Prostate gland (tissue), 2 donors: ENCODE results near the gene CDKL1. TPM values are rescaled to one million over a fixed set of nuclear protein-coding genes. Genes with fewer than 3 reads are reported as not detected.

ENCODE experiments used
- DNase-seq: peaks from one replicate; pipeline ENCODE4 v3.0.0-alpha.2; 2019; ENCODE audit warnings: low spot score
- H3K27ac ChIP-seq, 2 donors: fragments of 200-600 bp; sonication (generic); 2 replicates each; pipeline ENCODE4 v1.5.1; 2017 to 2019
- H3K27me3 ChIP-seq: fragments of 200-600 bp; sonication (generic); replicated peaks from 2 replicates; pipeline ENCODE4 v1.5.1; 2019; ENCODE audit not compliant: insufficient read depth
- H3K36me3 ChIP-seq, 2 donors: fragments of 200-600 bp; sonication (generic); 1 replicate in 1 of 2; 2 replicates in 1 of 2; pipeline versions ENCODE4 v1.5.1 to v1.8.1; 2017 to 2019
- H3K4me1 ChIP-seq: fragments of 200-600 bp; sonication (generic); replicated peaks from 2 replicates; pipeline ENCODE4 v1.5.1; 2019
- H3K4me3 ChIP-seq, 2 donors: fragments of 200-600 bp; sonication (generic); 2 replicates each; pipeline ENCODE4 v1.5.1; 2017 to 2019
- H3K9me3 ChIP-seq: fragments of 200-600 bp; sonication (generic); 2 replicates; pipeline ENCODE4 v1.5.1; 2017
- CTCF ChIP-seq, 4 experiments: fragments of 200-600 bp in 2 of 4; fragments of 450-650 bp in 2 of 4; sonication (generic) in 2 of 4; IDR thresholded peaks; 1 replicate in 3 of 4; 2 replicates in 1 of 4; pipeline ENCODE4 v1.5.1; 2016 to 2019; ENCODE audit warnings: antibody characterized with exemption in 4 of 4, mild to moderate bottlenecking in 2 of 4, moderate library complexity in 2 of 4
- POLR2A ChIP-seq: fragments of 450-650 bp; IDR thresholded peaks from one replicate; pipeline ENCODE4 v1.6.1; 2016; ENCODE audit warnings: antibody characterized with exemption, mild to moderate bottlenecking
- POLR2AphosphoS5 ChIP-seq: sonication (generic); formaldehyde crosslinking; IDR thresholded peaks from one replicate; pipeline ENCODE4 v1.6.1; 2017; ENCODE audit warnings: antibody characterized with exemption
- WGBS: methylation state at CpG from one replicate; pipeline ENCODE4 v1.1.5; 2018; 5-methylcytosine and 5-hydroxymethylcytosine counted together
- intact Hi-C: fragments of 100-400 bp; cut with DNase I; formaldehyde crosslinking; loops from one replicate; pipeline ENCODE4 v1.14.2; 2022
- total RNA-seq, 2 donors: library from RNA; depleted of rRNA; stranded (reverse); fragments of >200 nt; gene quantifications; one replicate each; pipeline ENCODE4 v1.1.0, GENCODE V29; 2016

Gene CDKL1
- total RNA-seq, 2 donors from 2014 or later, result 3.4 to 18.5 TPM

DNA sequence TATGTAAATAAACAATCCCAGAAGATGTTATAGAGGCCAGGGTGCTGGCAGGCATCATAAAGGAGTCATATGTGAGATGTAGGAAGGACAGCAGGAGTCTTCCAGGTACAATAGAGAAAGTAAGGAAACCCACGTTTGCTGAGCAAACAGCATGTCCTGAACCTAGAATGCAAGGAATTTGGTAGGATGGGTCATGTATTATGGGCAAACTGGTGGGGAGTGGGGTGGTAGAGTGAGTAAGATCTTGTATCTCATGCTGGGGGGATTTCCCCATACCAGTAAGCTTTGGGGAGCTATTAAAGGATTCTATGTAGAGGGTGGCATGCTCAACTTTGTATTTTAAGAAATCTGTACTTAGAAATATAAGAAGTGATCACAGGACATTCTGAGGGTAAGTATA lies 41.0 kb downstream of the CDKL1 start:
- no peak overlapping the region for H3K27ac ChIP-seq
- H3K4me1 ChIP-seq, result no peaks in the 10 kb centered on the region
- H3K9me3 ChIP-seq, result no peaks in the 10 kb centered on the region
- intact Hi-C loops, result no loop called here
- no peak for DNase-seq
- H3K27me3 ChIP-seq, result no peaks in the 10 kb centered on the region
- no peaks in the 10 kb centered on the region for H3K36me3 ChIP-seq
- H3K4me3 ChIP-seq, result no peak overlapping the region
- TF ChIP-seq CTCF (IDR thresholded peaks at IDR 0.05) (no peak), POLR2AphosphoS5 (no peak), POLR2A (no peak)
- 100% methylated on average over 1 of the region's 1 CpG for WGBS

GRCh38 chr14:50354527-50354926 lies 42.2 kb downstream of the CDKL1 start:
- intact Hi-C loops, result no loop called here
- no peak overlapping the region for H3K27ac ChIP-seq
- no peak for DNase-seq
- no peaks in the 10 kb centered on the region for H3K4me1 ChIP-seq
- no peak overlapping the region for H3K4me3 ChIP-seq
- no peaks in the 10 kb centered on the region for H3K9me3 ChIP-seq
- 0% methylated on average over 1 of the region's 1 CpG for WGBS
- no peaks in the 10 kb centered on the region for H3K27me3 ChIP-seq
- no peaks in the 10 kb centered on the region for H3K36me3 ChIP-seq
- TF ChIP-seq POLR2AphosphoS5 (no peak), CTCF (IDR thresholded peaks at IDR 0.05) (no peak), POLR2A (no peak)

DNA sequence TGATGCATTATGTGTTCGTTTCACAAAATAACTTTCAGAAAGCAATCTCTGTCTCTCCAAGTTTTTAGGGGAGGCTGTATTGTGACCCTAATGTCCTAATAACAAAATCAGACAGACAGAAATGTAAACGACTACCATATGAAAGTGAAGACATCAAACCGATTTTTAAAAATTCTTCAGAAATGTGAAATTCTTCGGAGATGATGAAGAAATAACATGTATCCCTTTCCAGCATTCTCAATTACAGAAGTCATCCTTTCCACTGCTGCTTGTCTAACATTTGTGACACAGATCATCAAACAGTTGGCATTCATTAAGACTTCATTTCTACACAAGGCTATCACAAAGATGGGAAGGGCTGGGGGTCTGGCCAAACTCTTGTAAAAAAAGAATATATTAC lies 43.6 kb downstream of the CDKL1 start:
- no peaks in the 10 kb centered on the region for H3K4me1 ChIP-seq
- H3K27me3 ChIP-seq, result no peaks in the 10 kb centered on the region
- 64% methylated on average over 4 of the region's 4 CpGs for WGBS
- no peaks in the 10 kb centered on the region for H3K36me3 ChIP-seq
- TF ChIP-seq CTCF (IDR thresholded peaks at IDR 0.05) (no peak), POLR2AphosphoS5 (no peak), POLR2A (no peak)
- no peak overlapping the region for H3K27ac ChIP-seq
- intact Hi-C loops, result no loop called here
- no peak overlapping the region for H3K4me3 ChIP-seq
- DNase-seq, result no peak
- H3K9me3 ChIP-seq, result no peaks in the 10 kb centered on the region

DNA sequence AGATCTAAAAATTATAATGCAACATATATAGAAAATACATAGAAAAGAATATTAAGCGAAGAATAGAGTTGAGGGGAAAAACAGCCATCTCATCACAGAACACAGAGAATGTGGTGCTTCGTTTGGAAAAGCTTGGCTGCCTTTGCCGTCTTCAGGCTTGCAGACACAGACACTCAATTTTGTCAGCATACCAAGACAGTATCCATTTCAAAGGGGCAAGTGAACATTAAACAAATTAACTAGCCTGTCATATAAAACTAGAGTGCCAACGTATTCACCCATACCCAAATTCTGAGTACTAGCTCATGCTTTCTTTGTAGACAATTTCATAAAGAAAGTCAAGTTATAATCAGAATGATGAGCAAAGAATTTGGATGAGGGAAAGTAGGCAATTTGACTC lies 44.1 kb downstream of the CDKL1 start:
- no peak overlapping the region for H3K4me3 ChIP-seq
- 37% methylated on average over 4 of the region's 4 CpGs for WGBS
- TF ChIP-seq POLR2AphosphoS5, result no peak
- no peak for TF ChIP-seq POLR2A
- TF ChIP-seq CTCF (IDR thresholded peaks at IDR 0.05), result no peak
- H3K36me3 ChIP-seq, result no peaks in the 10 kb centered on the region
- intact Hi-C loops, result no loop called here
- H3K9me3 ChIP-seq, result no peaks in the 10 kb centered on the region
- H3K27ac ChIP-seq, result no peak overlapping the region
- H3K4me1 ChIP-seq, result no peaks in the 10 kb centered on the region
- no peak for DNase-seq
- H3K27me3 ChIP-seq, result no peaks in the 10 kb centered on the region

DNA sequence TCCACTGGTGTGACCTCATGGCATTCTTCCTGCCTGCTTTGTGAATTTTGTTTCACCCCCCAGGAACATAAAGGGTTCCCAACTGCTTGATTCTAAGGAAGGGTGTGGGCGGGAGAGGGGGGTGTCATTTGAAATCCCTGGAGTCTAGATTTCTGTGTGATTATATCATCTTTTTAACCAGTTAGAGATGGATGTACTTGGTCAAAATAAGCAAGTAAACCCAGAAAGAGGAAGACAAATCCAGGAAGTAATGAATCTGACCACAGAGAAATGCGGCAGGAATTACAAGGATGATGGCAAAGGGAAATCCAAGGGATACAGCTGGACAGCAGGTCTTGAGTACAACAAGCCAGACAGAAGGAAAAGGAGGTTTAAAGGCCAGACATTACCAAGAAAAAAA lies 45.7 kb downstream of the CDKL1 start:
- Histone ChIP-seq H3K27ac (no peak overlapping the region), H3K4me3 (no peak overlapping the region), H3K36me3 (no peaks in the 10 kb centered on the region), H3K27me3 (no peaks in the 10 kb centered on the region), H3K4me1 (no peaks in the 10 kb centered on the region), H3K9me3 (no peaks in the 10 kb centered on the region)
- intact Hi-C loops, result no loop called here
- TF ChIP-seq CTCF (IDR thresholded peaks at IDR 0.05) (no peak), POLR2AphosphoS5 (no peak), POLR2A (no peak)
- no peak for DNase-seq
- 85% methylated on average over 2 of the region's 2 CpGs for WGBS
